Keratinocyte (primary cell): ENCODE data around the gene RNF123. TPM values are rescaled to one million over a fixed set of nuclear protein-coding genes. Genes with fewer than 3 reads are reported as not detected.

Source experiments
- DNase-seq: peaks from one replicate; pipeline ENCODE4 v3.0.0-alpha.2; 2011; ENCODE audit warnings: low read depth, missing footprints, low spot score
- FAIRE-seq: peaks from 2 replicates; lab custom pipeline; 2011; peaks lifted over from hg19 to GRCh38; lab: Jason Lieb, UNC
- H2AFZ ChIP-seq: 2 replicates; pipeline ENCODE4 v1.6.0; 2012; ENCODE audit warnings: low read length, control low read depth, inconsistent platforms; ENCODE audit not compliant: control insufficient read depth
- H3K27ac ChIP-seq: 2 replicates; pipeline ENCODE4 v1.5.1; 2011; ENCODE audit warnings: low read length; ENCODE audit not compliant: control insufficient read depth, insufficient read depth
- H3K27me3 ChIP-seq: 3 replicates; pipeline ENCODE4 v1.6.0; 2011; ENCODE audit warnings: low read length; ENCODE audit not compliant: control insufficient read depth, insufficient read depth; ENCODE audit errors: extremely low read depth
- H3K36me3 ChIP-seq, 2 experiments: 2 replicates in 1 of 2; 3 replicates in 1 of 2; pipeline ENCODE4 v1.5.1; 2011; ENCODE audit warnings: low read length in 2 of 2, mild to moderate bottlenecking in 1 of 2; ENCODE audit not compliant: control insufficient read depth in 2 of 2, insufficient read depth in 2 of 2; ENCODE audit errors: extremely low read depth in 1 of 2
- H3K4me1 ChIP-seq: 3 replicates; pipeline ENCODE4 v1.5.1; 2011; ENCODE audit warnings: low read length; ENCODE audit not compliant: control insufficient read depth, insufficient read depth; ENCODE audit errors: extremely low read depth
- H3K4me2 ChIP-seq: 3 replicates; pipeline ENCODE4 v1.6.0; 2011; ENCODE audit warnings: low read depth, low read length; ENCODE audit not compliant: control insufficient read depth, insufficient read depth; ENCODE audit errors: extremely low read depth
- H3K4me3 ChIP-seq, 3 experiments: fragments of 200-600 bp in 1 of 3; sonication (generic) in 1 of 3; 2 replicates in 2 of 3; 3 replicates in 1 of 3; pipeline ENCODE4 v1.5.1; 2011 to 2016; ENCODE audit warnings: low read length in 3 of 3, mild to moderate bottlenecking in 3 of 3, control low read depth in 2 of 3, inconsistent platforms in 1 of 3, low read depth in 1 of 3, mixed read lengths in 1 of 3, mixed run types in 1 of 3, moderate library complexity in 1 of 3; ENCODE audit not compliant: control insufficient read depth in 2 of 3, insufficient read depth in 2 of 3; ENCODE audit errors: extremely low read depth in 1 of 3
- H3K79me2 ChIP-seq: 2 replicates; pipeline ENCODE4 v1.6.0; 2012; ENCODE audit warnings: low read length; ENCODE audit not compliant: control insufficient read depth, insufficient read depth
- H3K9ac ChIP-seq: 3 replicates; pipeline ENCODE4 v1.6.0; 2011; ENCODE audit warnings: low read length; ENCODE audit not compliant: control insufficient read depth, insufficient read depth; ENCODE audit errors: extremely low read depth
- H3K9me1 ChIP-seq: 3 replicates; pipeline ENCODE4 v1.6.0; 2011; ENCODE audit warnings: low read length; ENCODE audit not compliant: control insufficient read depth, insufficient read depth; ENCODE audit errors: extremely low read depth
- H3K9me3 ChIP-seq: 2 replicates; pipeline ENCODE4 v1.5.1; 2012; ENCODE audit warnings: low read depth, low read length; ENCODE audit not compliant: control insufficient read depth
- H4K20me1 ChIP-seq: 3 replicates; pipeline ENCODE4 v1.6.0; 2011; ENCODE audit warnings: low read length; ENCODE audit not compliant: control insufficient read depth, insufficient read depth; ENCODE audit errors: extremely low read depth
- CTCF ChIP-seq, 3 experiments: IDR thresholded peaks in 1 of 3; conservative IDR thresholded peaks in 1 of 3; optimal IDR thresholded peaks in 1 of 3; 2 replicates in 2 of 3; 3 replicates in 1 of 3; pipeline versions ENCODE3 to v1.5.1; 2011; ENCODE audit warnings: low read length in 3 of 3, mild to moderate bottlenecking in 3 of 3, moderate library complexity in 2 of 3, control low read depth in 1 of 3, inconsistent platforms in 1 of 3; ENCODE audit not compliant: insufficient read depth in 2 of 3; ENCODE audit errors: extremely low read depth in 1 of 3
- EZH2 ChIP-seq: IDR thresholded peaks from one replicate; pipeline ENCODE4 v1.6.1; 2012; ENCODE audit warnings: inconsistent platforms, mild to moderate bottlenecking, low read length, moderate library complexity
- dilution Hi-C: fragments of 300-500 bp; cut with MboI; formaldehyde crosslinking; loops from one replicate; pipeline ENCODE4 v1.7.0; 2020; ENCODE audit warnings: low sequenced_read_pairs; ENCODE audit not compliant: extremely low pct_ligation_motif_present
- polyA plus RNA-seq, 5 experiments: library from polyadenylated mRNA; depleted of rRNA in 3 of 5; stranded (reverse) in 3 of 5; stranded (forward) in 1 of 5; unstranded in 1 of 5; fragments of >200 nt; gene quantifications; 1 replicate in 1 of 5; 2 replicates in 3 of 5; 3 replicates in 1 of 5; pipeline versions ENCODE4 v1.2.1 to v1.2.3, GENCODE V29; 2011 to 2012; ENCODE audit warnings: missing spikeins in 2 of 5, low read depth in 1 of 5, low replicate concordance in 1 of 5

Gene RNF123
- polyA plus RNA-seq, 1 donor (not counting 4 experiments of a cell fraction or from before 2014, with no cell fraction given) = 18.1 TPM

- Histone ChIP-seq H3K4me2 (no peak overlapping the region), H3K79me2 (peaks cover 36% of the 10 kb centered on the region), H3K9me3 (no peaks in the 10 kb centered on the region), H4K20me1 (no peaks in the 10 kb centered on the region), H3K27me3 (no peaks in the 10 kb centered on the region), H3K9ac (no peak overlapping the region), H3K9me1 (no peaks in the 10 kb centered on the region), H3K4me1 (no peaks in the 10 kb centered on the region), H2AFZ (no peak overlapping the region), H3K27ac (no peak overlapping the region), H3K36me3 (no peaks in the 10 kb centered on the region), H3K4me3 (no peak overlapping the region)
- TF ChIP-seq EZH2 (no peak), CTCF (optimal IDR thresholded peaks at IDR 0.05 in 1 of 3, IDR thresholded peaks at IDR 0.05 in 1 of 3, conservative IDR thresholded peaks at IDR 0.05 in 1 of 3; ENCODE audit: extremely low read depth in 1 of 3, insufficient read depth in 2 of 3, low read length in 3 of 3) (no peak)
- FAIRE-seq (no peak), DNase-seq (no peak)
- dilution Hi-C loops = no loop called here
These were observed 72.3 kb downstream of the RNF123 start for GRCh38 chr3:49761661-49762060.

GRCh38 chr3:49763981-49764380, 74.6 kb downstream of the RNF123 start:
- H3K27ac ChIP-seq = no peak overlapping the region
- H2AFZ ChIP-seq = no peak overlapping the region
- FAIRE-seq (no peak), DNase-seq (no peak)
- TF ChIP-seq EZH2 (no peak), CTCF (optimal IDR thresholded peaks at IDR 0.05 in 1 of 3, IDR thresholded peaks at IDR 0.05 in 1 of 3, conservative IDR thresholded peaks at IDR 0.05 in 1 of 3; ENCODE audit: extremely low read depth in 1 of 3, insufficient read depth in 2 of 3, low read length in 3 of 3) (no peak)
- dilution Hi-C loops = no loop called here
- H3K79me2 ChIP-seq = peaks cover 40% of the 10 kb centered on the region
- no peak overlapping the region for H3K4me2 ChIP-seq
- H3K27me3 ChIP-seq = no peaks in the 10 kb centered on the region
- H4K20me1 ChIP-seq = no peaks in the 10 kb centered on the region
- no peaks in the 10 kb centered on the region for H3K9me1 ChIP-seq
- no peak overlapping the region for H3K9ac ChIP-seq
- H3K4me3 ChIP-seq = no peak overlapping the region
- H3K9me3 ChIP-seq = no peaks in the 10 kb centered on the region
- H3K36me3 ChIP-seq = no peaks in the 10 kb centered on the region
- no peaks in the 10 kb centered on the region for H3K4me1 ChIP-seq
